Uterus (tissue), 4 donors: Measurements from ENCODE around the gene SMIM24. TPM values are rescaled to one million over a fixed set of nuclear protein-coding genes. Genes with fewer than 3 reads are reported as not detected.

ENCODE experiments used
- DNase-seq, 2 donors: peaks; one replicate each; pipeline ENCODE4 v3.0.0-alpha.2; 2019 to 2020
- H3K27ac ChIP-seq, 2 donors: fragments of 200-600 bp; sonication (generic); 1 replicate in 1 of 2; 2 replicates in 1 of 2; pipeline ENCODE4 v1.5.1; 2016 to 2018
- H3K27me3 ChIP-seq, 2 donors: fragments of 200-600 bp; sonication (generic); one replicate each; pipeline ENCODE4 v1.5.1; 2018 to 2019; ENCODE audit warnings: control low read depth in 1 of 2
- H3K36me3 ChIP-seq, 2 donors: fragments of 200-600 bp; sonication (generic); one replicate each; pipeline ENCODE4 v1.5.1; 2019; ENCODE audit warnings: control low read depth in 1 of 2
- H3K4me1 ChIP-seq, 2 donors: fragments of 200-600 bp; sonication (generic); one replicate each; pipeline ENCODE4 v1.5.1; 2018 to 2019; ENCODE audit warnings: control low read depth in 1 of 2
- H3K4me3 ChIP-seq, 2 donors: fragments of 200-600 bp; sonication (generic); 1 replicate in 1 of 2; 2 replicates in 1 of 2; pipeline ENCODE4 v1.5.1; 2018 to 2019; ENCODE audit warnings: mild to moderate bottlenecking in 1 of 2
- H3K9me3 ChIP-seq, 2 donors: fragments of 200-600 bp; sonication (generic); one replicate each; pipeline ENCODE4 v1.5.1; 2019; ENCODE audit warnings: control low read depth in 1 of 2
- POLR2A ChIP-seq, 2 donors: fragments of 450-650 bp; IDR thresholded peaks; one replicate each; pipeline ENCODE4 v1.6.1; 2016; ENCODE audit warnings: antibody characterized with exemption in 2 of 2, mild to moderate bottlenecking in 1 of 2, moderate library complexity in 1 of 2
- intact Hi-C: fragments of 100-400 bp; cut with DNase I; formaldehyde crosslinking; loops from one replicate; pipeline ENCODE4 v1.15.1; 2023; ENCODE audit warnings: low total_unique reads
- total RNA-seq, 4 donors: library from RNA; depleted of rRNA in 3 of 4; stranded (reverse); fragments of >200 nt in 3 of 4; gene quantifications; one replicate each; pipeline versions ENCODE4 v1.1.0 to v1.2.4, GENCODE V29; 2014 to 2023
- TF ChIP-seq, protein P1 (sequence below), 4 experiments: fragments of 200-600 bp in 2 of 4; fragments of 450-650 bp in 2 of 4; sonication (generic) in 2 of 4; IDR thresholded peaks; one replicate each; pipeline ENCODE4 v1.5.1; 2016 to 2019; ENCODE audit warnings: antibody characterized with exemption in 4 of 4, mild to moderate bottlenecking in 2 of 4, moderate library complexity in 1 of 4
- donor health status: DM: yes; HTN: yes; CAD: no.

Gene SMIM24
- total RNA-seq, 4 donors from 2014 or later: 0.97 TPM; not detected in 3

DNA sequence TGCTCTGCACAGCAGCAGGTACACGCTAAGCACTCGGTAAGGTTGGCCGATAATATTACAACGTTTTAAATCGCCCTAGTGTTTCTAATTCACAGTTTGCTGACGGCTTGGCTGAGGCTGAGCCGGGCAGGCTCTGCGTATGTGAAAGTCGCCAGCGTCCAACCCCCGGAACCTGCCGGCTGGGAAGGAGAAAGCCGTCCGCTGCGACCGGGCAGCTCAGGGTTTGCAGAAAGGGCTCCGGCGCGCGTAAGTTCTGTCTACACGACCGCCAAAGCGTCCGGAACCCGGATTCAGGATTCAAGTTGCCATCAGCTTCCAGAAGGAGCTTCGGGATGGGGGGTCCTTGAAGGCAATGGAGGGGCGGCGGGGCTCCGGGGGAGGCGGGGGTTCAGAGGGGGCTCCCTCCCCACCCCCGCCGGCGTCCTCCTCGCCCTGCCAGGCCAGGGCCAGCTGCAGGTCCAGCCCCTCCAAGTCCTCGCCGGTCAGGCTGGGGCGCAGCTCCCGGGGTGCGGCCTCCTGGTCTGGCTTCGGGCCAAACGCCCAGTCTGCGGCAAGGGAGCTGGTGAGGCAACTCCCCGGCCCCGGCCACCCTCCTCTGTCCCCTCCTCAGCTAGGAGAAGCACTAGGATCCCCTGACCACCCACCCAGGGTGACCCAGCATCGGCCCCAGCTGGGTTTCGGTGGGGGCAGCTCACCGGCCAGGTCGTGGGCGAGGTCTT lies 2.3 kb upstream of the SMIM24 start:
- no peaks in the 10 kb centered on the region for H3K36me3 ChIP-seq
- H3K9me3 ChIP-seq: no peaks in the 10 kb centered on the region
- H3K27ac ChIP-seq: no peak overlapping the region
- intact Hi-C loops: no loop called here
- peaks cover 5 to 11% of the 10 kb centered on the region in 2 donors for H3K27me3 ChIP-seq
- no peak for TF ChIP-seq POLR2A (IDR thresholded peaks at IDR 0.05)
- TF ChIP-seq, protein P1, sequence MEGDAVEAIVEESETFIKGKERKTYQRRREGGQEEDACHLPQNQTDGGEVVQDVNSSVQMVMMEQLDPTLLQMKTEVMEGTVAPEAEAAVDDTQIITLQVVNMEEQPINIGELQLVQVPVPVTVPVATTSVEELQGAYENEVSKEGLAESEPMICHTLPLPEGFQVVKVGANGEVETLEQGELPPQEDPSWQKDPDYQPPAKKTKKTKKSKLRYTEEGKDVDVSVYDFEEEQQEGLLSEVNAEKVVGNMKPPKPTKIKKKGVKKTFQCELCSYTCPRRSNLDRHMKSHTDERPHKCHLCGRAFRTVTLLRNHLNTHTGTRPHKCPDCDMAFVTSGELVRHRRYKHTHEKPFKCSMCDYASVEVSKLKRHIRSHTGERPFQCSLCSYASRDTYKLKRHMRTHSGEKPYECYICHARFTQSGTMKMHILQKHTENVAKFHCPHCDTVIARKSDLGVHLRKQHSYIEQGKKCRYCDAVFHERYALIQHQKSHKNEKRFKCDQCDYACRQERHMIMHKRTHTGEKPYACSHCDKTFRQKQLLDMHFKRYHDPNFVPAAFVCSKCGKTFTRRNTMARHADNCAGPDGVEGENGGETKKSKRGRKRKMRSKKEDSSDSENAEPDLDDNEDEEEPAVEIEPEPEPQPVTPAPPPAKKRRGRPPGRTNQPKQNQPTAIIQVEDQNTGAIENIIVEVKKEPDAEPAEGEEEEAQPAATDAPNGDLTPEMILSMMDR (IDR thresholded peaks at IDR 0.05): no peak
- DNase-seq: no peak
- H3K4me1 ChIP-seq: no peaks in the 10 kb centered on the region
- H3K4me3 ChIP-seq: no peak overlapping the region

DNA sequence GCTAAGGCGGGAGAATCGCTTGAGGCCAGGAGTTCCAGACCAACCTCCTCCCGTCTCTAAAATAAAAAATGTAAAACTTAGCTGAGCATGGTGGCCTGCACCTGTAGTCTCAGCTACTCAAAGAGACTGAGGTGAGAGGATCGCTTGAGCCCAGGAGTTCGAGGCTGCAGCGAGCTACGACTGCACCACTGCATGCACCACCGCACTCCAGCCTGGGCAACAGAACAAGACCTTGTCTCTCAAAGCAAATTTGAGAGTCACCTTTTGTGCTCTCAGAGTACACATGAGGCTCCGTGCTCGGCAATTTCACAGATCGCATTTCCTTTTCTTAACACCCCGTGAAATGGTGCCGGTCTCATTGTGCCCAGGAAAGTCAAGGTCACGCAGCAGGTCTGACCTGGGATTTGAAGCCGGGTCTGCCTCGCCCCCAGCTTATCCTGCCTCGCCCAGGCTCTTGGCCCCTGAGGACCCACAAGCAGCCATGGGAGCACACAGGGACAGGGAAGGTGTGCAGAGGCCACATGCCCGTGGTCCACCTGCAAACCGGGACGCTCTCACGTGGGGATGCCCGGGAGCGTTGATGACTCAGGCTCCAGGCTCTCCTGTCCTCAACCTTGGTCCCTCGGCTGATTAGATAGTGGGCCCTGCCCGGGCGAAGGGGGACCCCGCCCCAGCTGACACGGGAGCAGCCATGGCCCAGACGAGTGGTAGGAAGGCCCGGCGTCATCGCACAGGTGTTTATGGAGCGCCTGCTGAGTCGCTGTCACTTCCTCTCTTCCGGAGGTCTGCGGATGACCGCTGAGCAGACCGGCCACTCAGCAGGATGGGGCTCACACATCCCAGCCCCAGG lies 1.1 kb upstream of the SMIM24 start:
- H3K4me1 ChIP-seq: no peaks in the 10 kb centered on the region
- DNase-seq: no peak
- H3K36me3 ChIP-seq: no peaks in the 10 kb centered on the region
- peaks cover 5 to 11% of the 10 kb centered on the region in 2 donors for H3K27me3 ChIP-seq
- TF ChIP-seq POLR2A (IDR thresholded peaks at IDR 0.05): no peak
- TF ChIP-seq, protein P1 (IDR thresholded peaks at IDR 0.05): no peak
- intact Hi-C loops: no loop called here
- no peaks in the 10 kb centered on the region for H3K9me3 ChIP-seq
- H3K27ac ChIP-seq: no peak overlapping the region
- H3K4me3 ChIP-seq: no peak overlapping the region

DNA sequence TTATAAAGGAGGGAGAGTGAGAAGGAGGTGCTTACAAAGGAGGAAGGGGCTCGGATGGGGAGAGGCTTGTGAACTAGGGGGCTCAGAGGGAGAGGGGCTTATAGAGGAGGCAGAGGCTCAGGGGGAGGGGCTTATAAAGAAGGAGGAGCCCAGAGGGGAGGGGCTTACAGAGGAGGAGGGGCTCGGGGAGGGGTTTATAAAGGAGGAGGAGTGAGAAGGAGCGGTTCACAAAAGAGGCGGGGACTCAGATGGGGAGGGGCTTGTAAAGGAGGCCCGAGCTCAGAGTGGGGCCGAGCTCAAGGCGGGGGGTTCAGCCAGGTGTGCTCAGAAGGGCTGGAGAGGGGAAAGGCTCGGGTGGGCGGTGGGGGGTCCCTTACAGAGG lies 500 bp downstream of the SMIM24 start:
- Histone ChIP-seq H3K27me3 (peaks cover 5 to 11% of the 10 kb centered on the region in 2 donors), H3K9me3 (no peaks in the 10 kb centered on the region), H3K4me3 (no peak overlapping the region), H3K27ac (no peak overlapping the region), H3K36me3 (no peaks in the 10 kb centered on the region), H3K4me1 (no peaks in the 10 kb centered on the region)
- TF ChIP-seq, protein P1 (IDR thresholded peaks at IDR 0.05): no peak
- TF ChIP-seq POLR2A (IDR thresholded peaks at IDR 0.05): no peak
- intact Hi-C loops: no loop called here
- DNase-seq: no peak

DNA sequence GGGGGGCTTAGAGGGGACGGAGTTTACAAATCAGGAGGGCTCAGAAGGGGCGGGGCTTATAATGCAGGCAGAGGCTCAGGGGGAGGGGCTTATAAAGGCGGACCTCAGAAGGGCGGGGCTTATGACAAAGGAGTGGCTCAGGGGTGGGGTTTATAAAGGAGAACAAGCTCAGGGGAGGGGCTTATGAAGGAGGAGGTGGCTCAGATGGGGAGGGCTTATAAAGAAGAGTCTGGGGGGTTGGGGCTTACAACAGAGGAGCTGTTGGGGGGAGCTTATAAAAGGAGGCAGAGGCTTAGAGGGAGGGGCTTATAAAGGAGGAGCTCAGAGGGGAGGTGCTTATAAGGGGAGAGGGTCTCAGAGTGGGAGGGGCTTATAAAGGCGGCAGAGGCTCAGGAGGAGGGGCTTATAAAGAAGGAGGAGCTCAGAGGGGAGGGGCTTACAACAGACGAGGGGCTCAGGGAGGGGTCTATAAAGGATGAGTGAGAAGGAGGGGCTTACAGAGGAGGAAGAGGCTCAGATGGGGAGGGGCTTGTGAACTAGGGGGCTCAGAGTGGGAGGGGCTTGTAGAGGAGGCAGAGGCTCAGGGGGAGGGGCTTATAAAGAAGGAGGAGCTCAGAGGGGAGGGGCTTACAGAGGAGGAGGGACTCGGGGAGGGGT lies 1.0 kb downstream of the SMIM24 start:
- H3K36me3 ChIP-seq: no peaks in the 10 kb centered on the region
- intact Hi-C loops: no loop called here
- no peak overlapping the region for H3K27ac ChIP-seq
- no peak overlapping the region for H3K4me3 ChIP-seq
- no peak for DNase-seq
- no peaks in the 10 kb centered on the region for H3K4me1 ChIP-seq
- TF ChIP-seq POLR2A (IDR thresholded peaks at IDR 0.05): no peak
- TF ChIP-seq, protein P1 (IDR thresholded peaks at IDR 0.05): no peak
- H3K9me3 ChIP-seq: no peaks in the 10 kb centered on the region
- peaks cover 5 to 11% of the 10 kb centered on the region in 2 donors for H3K27me3 ChIP-seq
